Stimulated activated CD4-positive, alpha-beta T cell treated with anti-CD3 and anti-CD28 coated beads, Interleukin-15, amount 100 ng/mL, for 48 hours (primary cell): ENCODE data around the gene MAPK1IP1L.
A peak's percentile ranks its signal among the peaks of the same experiment; 100 is the strongest.
"Not testable (repeated sequence)": the region's sequence is repeated elsewhere in the genome, so short reads cannot be mapped to it uniquely, and the experiment has no call there.

Source experiments
- DNase-seq, 2 donors: peaks; one replicate each; pipeline ENCODE4 v3.0.0-alpha.2; 2020; ENCODE audit warnings: low read depth in 2 of 2

MAPK1IP1L gene

GRCh38 chr14:55051423-55052268 lies at the start of gene MAPK1IP1L:
Gene MAPK1IP1L (plus strand): TSS chr14:55051647. CDS start chr14:55061684, 10,037 bp downstream.
- peak; percentile 79 to 82 for DNase-seq

GRCh38 chr14:55005071-55005470 lies 46.4 kb upstream of the MAPK1IP1L start:
- no peak for DNase-seq

GRCh38 chr14:55015006-55015405 lies 36.4 kb upstream of the MAPK1IP1L start:
- DNase-seq = no peak

- no peak for DNase-seq
Observed at GRCh38 chr14:55019968-55020554, 31.4 kb upstream of the MAPK1IP1L start.

- DNase-seq = not testable (repeated sequence)
Observed at GRCh38 chr14:55024365-55024764, 27.1 kb upstream of the MAPK1IP1L start.

GRCh38 chr14:55025948-55026347 lies 25.5 kb upstream of the MAPK1IP1L start:
- no peak for DNase-seq

GRCh38 chr14:55026441-55026792 lies 25.0 kb upstream of the MAPK1IP1L start:
- no peak for DNase-seq

GRCh38 chr14:55026793-55027561 lies 24.5 kb upstream of the MAPK1IP1L start, which contains the start of the genes SOCS4 and WDHD1:
Gene SOCS4 (plus strand): TSS chr14:55027236. CDS start chr14:55043042, 15,806 bp downstream.
Gene WDHD1 (minus strand): TSS chr14:55027099. CDS start chr14:55026787, 312 bp downstream.
- peak; percentile 94 to 97 for DNase-seq

GRCh38 chr14:55028066-55028465 lies 23.4 kb upstream of the MAPK1IP1L start:
- no peak for DNase-seq

- DNase-seq = no peak
Observed at GRCh38 chr14:55028476-55028875, 23.0 kb upstream of the MAPK1IP1L start.

GRCh38 chr14:55031190-55031589 lies 20.3 kb upstream of the MAPK1IP1L start:
- no peak for DNase-seq

GRCh38 chr14:55037995-55038394 lies 13.5 kb upstream of the MAPK1IP1L start:
- not testable (repeated sequence) for DNase-seq

- no peak for DNase-seq
Observed at GRCh38 chr14:55038708-55039107, 12.7 kb upstream of the MAPK1IP1L start.

- no peak for DNase-seq
Observed at GRCh38 chr14:55043528-55043927, 7.9 kb upstream of the MAPK1IP1L start.

GRCh38 chr14:55045087-55045486 lies 6.4 kb upstream of the MAPK1IP1L start:
- no peak for DNase-seq

- DNase-seq = no peak
Observed at GRCh38 chr14:55047301-55048053, 4.0 kb upstream of the MAPK1IP1L start.

- no peak for DNase-seq
Observed at GRCh38 chr14:55048900-55049436, 2.5 kb upstream of the MAPK1IP1L start.

GRCh38 chr14:55051165-55051422 lies 353 bp upstream of the MAPK1IP1L start:
- DNase-seq = no peak

GRCh38 chr14:55052269-55052930 lies 953 bp downstream of the MAPK1IP1L start:
- no peak for DNase-seq

GRCh38 chr14:55053018-55053417 lies 1.6 kb downstream of the MAPK1IP1L start:
- DNase-seq = no peak

GRCh38 chr14:55053500-55053899 lies 2.1 kb downstream of the MAPK1IP1L start:
- no peak for DNase-seq
